Right atrium auricular region (tissue), 2 donors: ENCODE results near the gene AGRN. TPM values are rescaled to one million over a fixed set of nuclear protein-coding genes. Genes with fewer than 3 reads are reported as not detected.
"Not testable (repeated sequence)": the region's sequence is repeated elsewhere in the genome, so short reads cannot be mapped to it uniquely, and the experiment has no call there.

ENCODE experiments used
- DNase-seq: peaks from one replicate; pipeline ENCODE4 v3.0.0-alpha.2; 2019; ENCODE audit warnings: low spot score
- H3K27ac ChIP-seq, 2 donors: fragments of 200-600 bp; sonication (generic); 1 replicate in 1 of 2; 2 replicates in 1 of 2; pipeline ENCODE4 v1.5.1; 2016 to 2019
- H3K27me3 ChIP-seq, 2 donors: fragments of 200-600 bp; sonication (generic); one replicate each; pipeline versions ENCODE4 v1.5.1 to v1.6.0; 2017 to 2019
- H3K36me3 ChIP-seq: fragments of 200-600 bp; sonication (generic); one replicate; pipeline ENCODE4 v1.5.1; 2016
- H3K4me1 ChIP-seq, 2 donors: fragments of 200-600 bp; sonication (generic); one replicate each; pipeline versions ENCODE4 v1.5.1 to v1.6.0; 2017 to 2019
- H3K4me3 ChIP-seq, 2 donors: fragments of 200-600 bp; sonication (generic); 1 replicate in 1 of 2; 2 replicates in 1 of 2; pipeline ENCODE4 v1.5.1; 2017 to 2019; ENCODE audit warnings: mild to moderate bottlenecking in 1 of 2, moderate library complexity in 1 of 2
- H3K9me3 ChIP-seq, 2 donors: fragments of 200-600 bp; sonication (generic); one replicate each; pipeline ENCODE4 v1.5.1; 2019
- total RNA-seq, 2 donors: library from RNA; depleted of rRNA; stranded (reverse); fragments of >200 nt; gene quantifications; one replicate each; pipeline ENCODE4 v1.1.0, GENCODE V29; 2016
- TF ChIP-seq, protein P1 (sequence below), 2 donors: fragments of 200-600 bp; sonication (generic); IDR thresholded peaks; one replicate each; pipeline ENCODE4 v1.5.1; 2019; ENCODE audit warnings: antibody characterized with exemption in 2 of 2

AGRN gene
- total RNA-seq, 2 donors from 2014 or later = 22.5 to 27.9 TPM

DNA sequence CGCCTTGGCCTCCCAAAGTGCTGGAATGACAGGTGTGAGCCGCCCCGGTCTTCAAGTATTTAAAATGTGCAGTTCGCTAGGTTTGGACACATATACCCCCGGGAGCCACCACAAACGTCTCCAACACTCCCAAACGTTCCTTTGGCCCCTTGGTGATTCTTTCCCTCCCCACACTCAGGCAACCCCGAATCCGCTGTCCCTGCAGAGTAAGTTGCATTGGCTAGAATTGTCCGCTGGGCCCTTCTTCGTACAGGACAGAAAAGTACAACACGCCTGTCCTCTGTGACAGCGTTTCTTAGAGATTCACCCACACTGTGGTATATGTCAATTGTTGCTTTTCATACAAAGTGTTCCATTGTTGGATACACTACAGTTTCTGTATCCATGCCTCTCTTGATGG is 34.8 kb upstream of the AGRN start:
- Histone ChIP-seq H3K4me3 (no peak overlapping the region), H3K9me3 (no peaks in the 10 kb centered on the region), H3K4me1 (peaks cover 0 to 23% of the 10 kb centered on the region in 2 donors), H3K36me3 (no peaks in the 10 kb centered on the region), H3K27ac (no peak overlapping the region), H3K27me3 (no peaks in the 10 kb centered on the region)
- TF ChIP-seq, protein P1, sequence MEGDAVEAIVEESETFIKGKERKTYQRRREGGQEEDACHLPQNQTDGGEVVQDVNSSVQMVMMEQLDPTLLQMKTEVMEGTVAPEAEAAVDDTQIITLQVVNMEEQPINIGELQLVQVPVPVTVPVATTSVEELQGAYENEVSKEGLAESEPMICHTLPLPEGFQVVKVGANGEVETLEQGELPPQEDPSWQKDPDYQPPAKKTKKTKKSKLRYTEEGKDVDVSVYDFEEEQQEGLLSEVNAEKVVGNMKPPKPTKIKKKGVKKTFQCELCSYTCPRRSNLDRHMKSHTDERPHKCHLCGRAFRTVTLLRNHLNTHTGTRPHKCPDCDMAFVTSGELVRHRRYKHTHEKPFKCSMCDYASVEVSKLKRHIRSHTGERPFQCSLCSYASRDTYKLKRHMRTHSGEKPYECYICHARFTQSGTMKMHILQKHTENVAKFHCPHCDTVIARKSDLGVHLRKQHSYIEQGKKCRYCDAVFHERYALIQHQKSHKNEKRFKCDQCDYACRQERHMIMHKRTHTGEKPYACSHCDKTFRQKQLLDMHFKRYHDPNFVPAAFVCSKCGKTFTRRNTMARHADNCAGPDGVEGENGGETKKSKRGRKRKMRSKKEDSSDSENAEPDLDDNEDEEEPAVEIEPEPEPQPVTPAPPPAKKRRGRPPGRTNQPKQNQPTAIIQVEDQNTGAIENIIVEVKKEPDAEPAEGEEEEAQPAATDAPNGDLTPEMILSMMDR (IDR thresholded peaks at IDR 0.05) = no peak
- no peak for DNase-seq

DNA sequence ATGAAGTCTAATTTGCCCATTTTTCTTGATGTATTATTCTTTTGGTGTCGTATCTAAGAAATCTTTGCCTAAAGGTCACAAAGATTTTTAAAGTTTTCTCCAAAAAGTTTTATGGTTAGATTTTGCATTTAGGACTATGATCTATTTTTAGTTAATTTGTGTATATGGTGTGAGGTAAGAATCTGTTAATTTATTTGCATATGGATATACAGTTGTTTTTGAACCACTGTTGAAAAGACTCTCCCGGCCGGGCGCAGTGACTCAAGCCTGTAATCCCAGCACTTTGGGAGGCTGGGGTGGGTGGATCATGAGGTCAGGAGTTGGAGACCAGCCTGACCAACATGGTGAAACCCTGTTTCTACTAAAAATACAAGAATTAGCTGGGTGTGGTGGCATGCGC is 31.9 kb upstream of the AGRN start:
- H3K36me3 ChIP-seq, DNase-seq, H3K27me3 ChIP-seq, H3K4me3 ChIP-seq, H3K27ac ChIP-seq, H3K4me1 ChIP-seq: not testable (repeated sequence)
- H3K9me3 ChIP-seq = peaks cover 0 to 11% of the 10 kb centered on the region in 2 donors

DNA sequence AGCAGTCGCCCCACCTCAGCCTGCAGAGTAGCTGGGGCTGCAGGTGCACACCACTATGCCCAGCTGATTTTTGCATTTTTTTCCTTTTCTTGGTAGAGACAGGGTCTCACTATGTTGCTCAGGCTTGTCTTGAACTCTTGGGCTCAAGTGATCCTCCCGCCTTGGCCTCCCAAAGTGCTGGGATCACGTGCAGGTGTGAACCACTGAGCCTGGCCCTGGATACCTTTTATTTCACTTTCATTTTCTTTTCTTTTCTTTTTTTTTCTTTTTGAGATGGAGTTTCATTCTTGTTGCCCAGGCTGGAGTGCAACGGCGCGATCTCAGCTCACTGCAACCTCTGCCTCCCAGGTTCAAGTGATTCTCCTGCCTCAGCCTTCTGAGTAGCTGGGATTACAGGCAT is 28.6 kb upstream of the AGRN start:
- H3K27ac ChIP-seq, H3K36me3 ChIP-seq, H3K27me3 ChIP-seq, H3K4me3 ChIP-seq, DNase-seq, H3K4me1 ChIP-seq: not testable (repeated sequence)
- peaks cover 0 to 11% of the 10 kb centered on the region in 2 donors for H3K9me3 ChIP-seq

DNA sequence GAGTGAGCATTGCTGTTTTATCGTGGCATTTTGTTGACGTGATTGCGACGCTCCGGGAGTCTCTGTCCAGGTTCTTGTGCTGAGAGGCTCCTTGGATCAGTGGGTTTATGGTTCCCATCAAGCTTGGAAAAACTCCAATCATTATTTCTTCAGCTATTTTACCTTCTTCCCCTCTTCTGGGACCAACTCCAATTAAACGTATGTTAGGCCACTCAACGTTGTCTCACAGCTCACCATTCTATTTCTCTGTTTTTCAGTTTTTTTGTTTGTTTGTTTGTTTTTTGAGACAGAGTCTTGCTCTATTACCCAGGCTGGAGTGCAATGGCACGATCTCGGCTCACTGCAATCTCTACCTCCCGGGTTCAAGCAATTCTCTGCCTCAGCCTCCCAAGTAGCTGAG is 28.0 kb upstream of the AGRN start:
- H3K36me3 ChIP-seq = no peaks in the 10 kb centered on the region
- H3K4me3 ChIP-seq = no peak overlapping the region
- H3K27me3 ChIP-seq = no peaks in the 10 kb centered on the region
- TF ChIP-seq, protein P1 (IDR thresholded peaks at IDR 0.05) = no peak
- H3K9me3 ChIP-seq = peaks cover 0 to 11% of the 10 kb centered on the region in 2 donors
- no peak for DNase-seq
- H3K27ac ChIP-seq = no peak overlapping the region
- H3K4me1 ChIP-seq = no peaks in the 10 kb centered on the region

DNA sequence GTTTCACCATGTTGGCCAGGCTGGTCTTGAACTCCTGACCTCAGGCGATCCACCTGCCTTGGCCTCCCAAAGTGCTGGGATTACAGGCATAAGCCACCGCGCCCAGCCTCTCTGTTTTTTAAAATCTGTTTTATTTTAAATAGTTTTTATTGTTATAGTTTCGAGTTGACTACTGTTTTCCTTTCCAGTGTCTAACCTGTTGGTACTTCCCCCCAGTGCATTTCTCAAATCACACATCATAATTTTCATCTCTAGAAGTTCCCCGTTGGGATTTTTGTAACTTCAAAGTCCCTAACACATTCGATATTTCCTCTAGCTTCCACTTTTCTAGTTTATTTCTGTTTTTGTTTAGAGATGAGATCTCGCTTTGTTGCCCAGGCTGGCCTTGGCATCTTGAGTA is 27.6 kb upstream of the AGRN start:
- peaks cover 0 to 11% of the 10 kb centered on the region in 2 donors for H3K9me3 ChIP-seq
- H3K4me1 ChIP-seq = no peaks in the 10 kb centered on the region
- no peak overlapping the region for H3K27ac ChIP-seq
- H3K27me3 ChIP-seq = no peaks in the 10 kb centered on the region
- TF ChIP-seq, protein P1 (IDR thresholded peaks at IDR 0.05) = no peak
- no peaks in the 10 kb centered on the region for H3K36me3 ChIP-seq
- no peak for DNase-seq
- no peak overlapping the region for H3K4me3 ChIP-seq

DNA sequence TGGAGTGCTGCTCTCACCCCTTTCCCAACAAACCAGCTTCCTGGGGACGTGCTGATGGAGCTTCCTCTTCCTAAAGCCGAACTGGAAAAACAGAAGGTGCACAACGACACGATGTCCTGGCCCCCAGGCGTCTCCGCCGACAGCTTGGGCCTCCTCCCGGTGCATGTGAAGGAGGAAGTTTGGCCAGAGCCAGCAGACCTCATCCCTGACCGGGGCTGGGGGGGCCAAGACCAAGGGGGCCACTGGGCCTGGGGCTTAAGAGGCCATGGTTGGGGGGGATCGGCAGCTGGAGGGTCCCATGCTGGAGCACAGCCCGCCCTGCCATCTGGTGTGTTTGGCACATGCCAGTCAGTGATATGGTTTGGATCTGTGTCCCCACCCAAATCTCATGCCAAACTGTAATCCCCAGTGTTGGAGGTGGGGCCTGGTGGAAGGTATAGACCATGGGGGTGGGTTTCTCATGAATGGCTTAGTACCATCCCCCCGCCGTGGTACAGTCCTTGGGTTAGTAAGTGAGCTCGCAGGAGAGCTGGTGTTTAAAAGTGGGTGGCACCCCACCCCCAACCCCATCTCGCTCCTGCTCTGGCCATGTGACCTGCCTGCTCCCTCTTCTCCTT is 26.4 kb upstream of the AGRN start:
- Histone ChIP-seq H3K4me3 (no peak overlapping the region), H3K27me3 (no peaks in the 10 kb centered on the region), H3K4me1 (peaks cover 0 to 10% of the 10 kb centered on the region in 2 donors), H3K36me3 (no peaks in the 10 kb centered on the region), H3K27ac (no peak overlapping the region), H3K9me3 (peaks cover 0 to 11% of the 10 kb centered on the region in 2 donors)
- TF ChIP-seq, protein P1 (IDR thresholded peaks at IDR 0.05) = no peak
- DNase-seq = no peak

DNA sequence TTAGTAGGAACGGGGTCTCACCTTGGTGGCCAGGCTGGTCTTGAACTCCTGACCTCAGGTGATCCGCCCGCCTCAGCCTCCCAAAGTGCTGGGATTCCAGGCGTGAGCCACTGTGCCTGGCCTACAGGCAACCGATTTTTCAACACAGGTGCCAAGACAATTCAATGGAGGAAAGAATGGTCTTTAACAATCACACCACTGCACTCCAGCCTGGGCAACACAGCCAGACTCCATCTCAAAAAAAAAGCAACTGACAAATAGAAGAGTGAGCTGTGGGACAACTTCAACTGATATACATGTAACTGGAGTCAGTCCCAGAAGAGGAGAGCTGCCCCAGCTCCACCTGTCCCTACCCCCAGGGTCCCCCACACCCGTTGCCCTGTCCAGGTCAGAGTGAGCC is 25.4 kb upstream of the AGRN start:
- H3K4me3 ChIP-seq, H3K27me3 ChIP-seq, H3K36me3 ChIP-seq, H3K27ac ChIP-seq, DNase-seq: not testable (repeated sequence)
- H3K4me1 ChIP-seq = peaks cover 0 to 20% of the 10 kb centered on the region in 2 donors
- peaks cover 0 to 11% of the 10 kb centered on the region in 2 donors for H3K9me3 ChIP-seq
